Stimulated activated CD4-positive, alpha-beta T cell treated with anti-CD3 and anti-CD28 coated beads, TNF-alpha, amount 100 ng/mL, for 4 hours (primary cell): ENCODE measurements around the gene SCN4A.

Source experiments
- DNase-seq, 3 experiments: peaks; one replicate each; pipeline ENCODE4 v3.0.0-alpha.2; 2020; ENCODE audit warnings: low read depth in 3 of 3

SCN4A gene

GRCh38 chr17:64001763-64002529 lies 29.2 kb upstream of the SCN4A start:
- DNase-seq = no peak

DNA sequence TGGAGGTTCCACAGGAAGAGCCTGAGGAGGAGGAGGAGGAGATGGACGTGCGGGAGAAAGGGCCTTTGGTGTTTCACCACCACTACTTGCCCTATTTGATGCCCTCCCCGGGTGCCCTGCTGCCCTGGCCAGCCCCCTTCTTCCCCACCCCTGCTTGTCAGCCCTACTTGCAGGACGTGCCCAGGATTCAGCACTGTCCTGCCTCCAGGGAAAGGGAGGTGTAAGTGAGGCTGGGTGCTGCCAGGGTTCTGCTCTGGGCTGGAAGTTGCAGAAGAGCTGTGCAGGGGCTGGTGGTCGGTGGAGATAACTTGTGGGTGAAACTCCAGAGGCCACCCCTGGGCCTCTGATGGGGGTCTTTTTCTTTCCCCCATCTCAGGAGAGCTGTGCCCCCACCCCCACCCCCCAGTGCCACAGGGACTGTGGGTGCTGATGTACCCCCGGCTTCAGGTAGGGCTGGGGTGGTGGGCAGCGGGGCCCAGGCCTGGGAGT lies 28.4 kb upstream of the SCN4A start:
- no peak for DNase-seq

DNA sequence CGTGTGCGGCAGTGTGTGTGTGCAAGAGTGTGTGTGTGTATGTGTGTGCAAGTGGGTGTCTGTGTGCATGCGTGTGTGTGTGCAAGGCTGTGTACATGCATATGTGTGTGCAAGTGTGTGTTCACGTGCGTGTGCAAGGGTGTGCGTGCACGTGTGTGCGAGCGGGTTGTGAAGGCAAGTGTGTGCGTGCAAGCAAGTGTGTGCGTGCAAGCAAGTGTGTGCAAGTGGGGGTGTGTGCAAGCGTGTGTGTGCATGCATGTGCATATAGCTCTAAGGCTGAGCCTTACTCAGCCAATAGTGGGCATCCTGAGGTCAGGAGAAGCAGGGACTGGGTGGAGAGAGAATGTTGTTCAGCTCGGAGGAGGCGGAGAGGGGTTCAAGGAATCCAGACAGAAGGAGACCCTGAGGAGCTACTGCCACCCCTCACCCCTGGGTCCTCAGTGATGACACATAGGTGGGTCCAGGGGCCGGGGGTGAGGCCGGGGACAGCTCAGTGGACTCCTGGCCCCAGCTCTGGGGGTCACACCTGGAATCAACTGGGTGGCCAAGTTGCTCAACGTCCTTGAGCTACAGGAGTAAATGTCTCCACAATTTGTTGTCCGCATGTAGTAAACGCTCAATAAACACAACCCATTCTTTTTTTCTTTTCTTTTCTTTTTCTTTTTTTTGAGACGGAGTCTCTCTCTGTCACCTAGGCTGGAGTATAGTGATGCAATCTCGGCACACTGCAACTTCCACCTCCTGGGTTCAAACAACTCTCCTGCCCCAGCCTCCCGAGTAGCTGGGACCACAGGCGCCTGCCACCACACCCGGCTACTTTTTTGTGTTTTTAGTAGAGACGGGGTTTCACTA lies 27.2 kb upstream of the SCN4A start:
- DNase-seq = no peak

DNA sequence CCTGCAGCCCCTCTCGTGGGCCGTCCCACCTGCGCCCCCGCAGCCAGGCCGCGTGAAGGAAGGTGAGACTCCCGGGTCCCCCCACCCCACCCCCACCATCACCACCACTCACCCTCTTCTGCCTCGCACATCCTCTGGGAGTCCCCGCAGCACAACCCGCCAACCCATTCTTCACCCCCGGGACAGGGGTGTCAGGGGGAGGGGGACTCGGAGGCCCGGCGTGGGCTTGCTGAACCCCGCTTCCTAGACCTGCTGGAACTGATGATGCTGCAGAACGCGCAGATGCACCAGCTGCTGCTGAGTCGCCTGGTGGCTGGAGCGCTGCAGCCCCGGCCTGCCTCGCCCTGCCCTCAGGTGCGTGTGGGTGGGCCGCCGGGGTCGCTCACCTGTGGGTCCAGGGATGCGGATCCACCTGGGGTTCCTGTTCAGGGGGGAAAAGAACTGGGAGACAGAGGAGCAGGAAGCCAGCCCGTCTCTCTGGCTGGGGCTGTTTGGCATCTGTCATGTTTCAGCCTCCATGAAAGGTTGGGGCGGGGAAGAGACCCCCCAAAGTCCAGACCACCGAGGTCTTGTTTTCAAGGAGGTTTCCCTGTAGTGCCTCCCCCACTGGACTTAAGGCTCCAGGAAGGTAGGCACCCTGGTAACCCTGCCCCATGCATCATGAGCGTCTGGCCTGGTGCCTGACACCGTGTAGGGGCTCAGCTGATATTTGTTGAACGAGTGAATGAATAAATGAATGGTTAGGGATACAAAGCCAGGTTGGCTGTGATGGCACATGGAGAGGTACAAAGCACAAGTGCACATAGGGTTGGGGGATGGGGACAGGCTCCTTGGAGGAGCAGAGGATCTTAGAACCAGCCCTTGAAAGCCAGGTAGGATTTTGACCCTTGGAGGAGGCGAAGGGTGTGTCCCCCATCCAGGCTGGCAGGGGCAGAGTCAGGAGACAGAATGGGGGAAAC lies 26.3 kb upstream of the SCN4A start:
- DNase-seq = no peak

DNA sequence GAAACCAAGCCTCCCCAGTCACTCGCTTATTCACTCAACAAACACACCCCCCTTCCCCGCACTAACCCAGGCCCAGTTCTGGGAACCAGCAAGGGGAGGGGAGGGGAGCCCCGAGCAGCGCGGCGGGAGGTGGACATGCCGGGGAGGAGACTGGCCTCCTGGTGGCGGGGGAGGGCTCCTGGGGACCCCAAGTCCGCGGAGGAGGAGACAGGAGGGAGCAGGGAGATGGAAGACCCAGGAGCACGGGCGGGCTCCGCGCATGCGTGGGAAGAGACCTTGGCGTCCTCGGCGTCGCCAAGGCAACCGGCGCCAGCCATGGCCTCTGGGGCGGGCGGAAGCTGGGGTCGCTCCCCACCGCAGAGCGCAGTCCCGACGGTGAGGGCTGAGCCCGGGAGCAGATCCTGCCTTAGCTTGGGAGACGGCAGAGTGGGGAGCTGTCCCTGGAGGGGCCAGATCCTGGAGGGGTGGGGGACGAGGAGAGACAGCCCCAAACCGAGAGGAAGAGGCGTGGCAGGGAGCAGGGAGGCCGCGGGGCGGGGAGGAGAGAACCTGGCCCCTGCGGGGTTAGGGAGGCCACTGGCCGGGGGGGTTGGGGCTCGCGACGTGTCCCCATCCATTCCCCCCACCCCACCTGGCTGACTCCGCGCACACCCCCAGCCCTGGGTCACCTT lies 25.5 kb upstream of the SCN4A start, which contains the start of gene PRR29:
PRR29 (plus strand) TSS at position 302 of the 671 bp plus-strand sequence; CDS start at position 316, 14 bp downstream.
- peak; percentile 43 to 51 (median 51) for DNase-seq

- DNase-seq = no peak
Measured at GRCh38 chr17:63997341-63998048, 24.8 kb upstream of the SCN4A start.

- no peak for DNase-seq
Measured at GRCh38 chr17:63996430-63997182, 23.9 kb upstream of the SCN4A start.

DNA sequence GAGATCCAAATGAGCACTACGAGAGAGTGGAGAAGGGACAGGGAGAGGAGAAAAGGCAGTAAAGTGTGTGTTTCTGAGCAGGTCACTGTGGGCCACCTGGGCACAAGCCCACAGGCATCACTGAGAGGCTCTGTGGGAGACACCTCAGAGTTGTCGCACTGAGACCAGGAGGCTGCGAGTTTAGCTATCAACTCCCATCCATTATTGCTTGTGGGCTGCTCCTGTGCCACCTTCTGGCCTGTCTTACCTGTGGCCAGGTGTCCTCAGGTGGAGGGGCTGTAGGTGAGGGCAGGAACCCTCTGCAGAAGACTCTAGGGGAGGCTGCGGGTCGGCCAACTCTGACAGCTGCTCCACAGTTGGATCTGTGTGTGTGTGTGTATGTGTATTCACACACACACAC lies 22.9 kb upstream of the SCN4A start:
- DNase-seq = no peak

GRCh38 chr17:63993368-63993985 lies 20.8 kb upstream of the SCN4A start:
- DNase-seq = no peak

- DNase-seq = no peak
Measured at GRCh38 chr17:63991611-63992010, 18.9 kb upstream of the SCN4A start.

- no peak for DNase-seq
Measured at GRCh38 chr17:63989622-63990345, 17.1 kb upstream of the SCN4A start.

GRCh38 chr17:63988741-63989621 lies 16.3 kb upstream of the SCN4A start:
- DNase-seq = no peak

DNA sequence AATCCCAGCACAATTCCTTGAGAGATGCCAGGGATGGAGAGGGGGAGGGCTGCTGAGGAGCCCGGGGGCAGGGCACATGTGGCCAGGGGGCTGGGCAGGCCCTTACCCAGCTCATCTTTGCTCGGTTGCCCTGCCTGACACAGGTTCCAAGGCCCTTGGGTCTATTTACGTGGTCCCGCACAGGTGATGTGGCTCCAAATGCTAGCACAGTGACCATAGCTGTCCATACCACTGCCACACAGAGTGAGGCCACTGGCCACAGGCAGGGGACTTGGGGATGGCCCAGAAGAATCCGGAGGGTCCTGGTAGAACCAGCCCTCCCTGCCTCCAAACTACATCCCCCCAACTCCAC lies 15.4 kb upstream of the SCN4A start:
- DNase-seq = no peak

GRCh38 chr17:63987221-63988126 lies 14.8 kb upstream of the SCN4A start:
- DNase-seq = no peak

GRCh38 chr17:63986821-63987220 lies 14.1 kb upstream of the SCN4A start:
- DNase-seq = no peak

DNA sequence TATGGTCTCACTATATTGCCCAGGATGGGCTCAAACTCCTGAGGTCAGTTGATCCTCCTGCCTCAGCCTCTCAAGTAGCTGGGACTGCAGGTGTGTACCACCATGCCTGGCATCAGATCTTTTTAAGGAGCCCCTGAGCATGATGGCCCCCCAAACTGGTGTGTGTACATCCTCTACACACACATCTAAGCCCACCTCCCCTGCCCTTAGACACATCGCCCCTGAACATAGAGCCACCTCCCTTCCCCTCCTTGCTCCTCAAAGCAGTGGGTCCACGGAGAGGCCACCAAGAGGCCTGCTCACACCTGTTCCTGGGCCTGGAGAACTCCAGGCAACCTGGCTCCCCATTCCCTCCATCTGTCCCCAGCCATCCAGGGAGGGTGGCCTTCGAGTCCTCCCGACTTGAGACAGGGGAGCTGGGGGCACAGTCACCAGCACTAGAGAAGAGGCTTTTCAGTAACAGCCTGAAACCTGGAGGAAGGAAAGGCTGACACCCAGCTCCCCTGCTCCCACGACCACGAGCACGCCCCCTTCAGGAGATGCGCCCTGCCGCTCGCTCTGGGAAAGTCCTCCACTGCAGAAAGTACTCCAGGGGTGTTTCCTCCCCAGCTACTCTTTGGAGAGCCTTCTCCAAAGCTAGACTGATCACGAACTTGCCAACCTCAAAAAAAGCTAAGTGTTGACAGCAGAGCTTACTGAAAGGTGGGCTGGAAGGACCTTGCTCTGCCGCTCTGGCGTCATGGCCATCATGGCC lies 12.8 kb upstream of the SCN4A start:
- no peak for DNase-seq
